IMR-90 (cell line): ENCODE data around the gene SNAP23. TPM values are rescaled to one million over a fixed set of nuclear protein-coding genes. Genes with fewer than 3 reads are reported as not detected.

Experiments used
- ATAC-seq: fragments of 200-7000 bp; cut with Tn5 transposase; 2 replicates; pipeline ENCODE4 v1.9.1; 2020; ENCODE audit warnings: low read depth, mild to moderate bottlenecking, moderate library complexity
- BruUV-seq: library from RNA; stranded (reverse); fragments of 400-500 nt; replicated peaks from 2 replicates; lab custom pipeline; 2021; lab: Mats Ljungman, UMichigan
- CTCF ChIA-PET: fragments of 300-600 bp; formaldehyde crosslinking; extraction: SDS; loops from one replicate; lab custom pipeline; 2021; ENCODE audit warnings: antibody characterized with exemption; lab: Yijun Ruan, JAX
- POLR2A ChIA-PET: fragments of 300-600 bp; sonication (Branson Sonifier 250); formaldehyde crosslinking; loops from one replicate; lab custom pipeline; 2022; ENCODE audit warnings: antibody characterized with exemption; ENCODE audit not compliant: unreplicated experiment; lab: Charles Lee
- DNase-seq: peaks from one replicate; pipeline ENCODE4 v3.0.0; 2013
- H2AFZ ChIP-seq: replicated peaks from 2 replicates; pipeline ENCODE3; 2013; ENCODE audit warnings: low read length, mild to moderate bottlenecking; ENCODE audit not compliant: poor library complexity
- H2AK5ac ChIP-seq: 2 replicates; pipeline ENCODE4 v1.6.1; 2013; ENCODE audit warnings: low read depth, low read length, inconsistent platforms
- H2AK9ac ChIP-seq: replicated peaks from 2 replicates; pipeline ENCODE3; 2013; ENCODE audit warnings: mild to moderate bottlenecking, low read depth, low read length, moderate library complexity; ENCODE audit not compliant: poor library complexity
- H2BK120ac ChIP-seq: 2 replicates; pipeline ENCODE4 v1.6.1; 2013; ENCODE audit warnings: low read depth, low read length, inconsistent platforms
- H2BK15ac ChIP-seq: 3 replicates; pipeline ENCODE4 v1.6.1; 2013; ENCODE audit warnings: low read depth, low read length, inconsistent platforms
- H2BK20ac ChIP-seq: 2 replicates; pipeline ENCODE4 v1.6.1; 2013; ENCODE audit warnings: low read depth, mild to moderate bottlenecking, inconsistent platforms, low read length, moderate library complexity
- H2BK5ac ChIP-seq: 2 replicates; pipeline ENCODE4 v1.6.1; 2013; ENCODE audit warnings: mild to moderate bottlenecking, low read depth, low read length, inconsistent platforms; ENCODE audit not compliant: poor library complexity, severe bottlenecking
- H3K14ac ChIP-seq: replicated peaks from 2 replicates; pipeline ENCODE4 v1.6.1; 2013; ENCODE audit warnings: low read depth, low read length, inconsistent platforms
- H3K18ac ChIP-seq: 2 replicates; pipeline ENCODE4 v1.6.1; 2013; ENCODE audit warnings: low read depth, low read length, control low read depth
- H3K23ac ChIP-seq: 2 replicates; pipeline ENCODE4 v1.6.1; 2013; ENCODE audit warnings: low read depth, low read length, inconsistent platforms
- H3K27ac ChIP-seq: 2 replicates; pipeline ENCODE4 v1.5.1; 2013; ENCODE audit warnings: mild to moderate bottlenecking, control low read depth, low read length; ENCODE audit not compliant: insufficient read depth
- H3K27me3 ChIP-seq: 2 replicates; pipeline ENCODE4 v1.6.1; 2013; ENCODE audit warnings: low read length; ENCODE audit not compliant: control insufficient read depth, insufficient read depth
- H3K36me3 ChIP-seq: 2 replicates; pipeline ENCODE4 v1.6.1; 2013; ENCODE audit warnings: low read length, mixed read lengths; ENCODE audit not compliant: control insufficient read depth, insufficient read depth
- H3K4ac ChIP-seq: 2 replicates; pipeline ENCODE4 v1.6.1; 2013; ENCODE audit warnings: low read depth, low read length, inconsistent platforms
- H3K4me1 ChIP-seq: 2 replicates; pipeline ENCODE4 v1.6.1; 2013; ENCODE audit warnings: low read length, mixed read lengths; ENCODE audit not compliant: control insufficient read depth, insufficient read depth
- H3K4me2 ChIP-seq: 2 replicates; pipeline ENCODE4 v1.6.1; 2013; ENCODE audit warnings: low read depth, mild to moderate bottlenecking, control low read depth, low read length, moderate library complexity
- H3K4me3 ChIP-seq: 2 replicates; pipeline ENCODE4 v1.5.1; 2013; ENCODE audit warnings: low read depth, mild to moderate bottlenecking, control low read depth, low read length, moderate library complexity; ENCODE audit not compliant: insufficient read depth
- H3K56ac ChIP-seq: 2 replicates; pipeline ENCODE4 v1.6.1; 2013; ENCODE audit warnings: low read length, inconsistent platforms; ENCODE audit not compliant: insufficient read depth; ENCODE audit errors: extremely low read depth
- H3K79me1 ChIP-seq, 2 experiments: 2 replicates each; pipeline ENCODE4 v1.6.1; 2013; ENCODE audit warnings: low read length in 2 of 2, inconsistent platforms in 1 of 2, low read depth in 1 of 2
- H3K9ac ChIP-seq: 2 replicates; pipeline ENCODE4 v1.6.1; 2013; ENCODE audit warnings: low read depth, low read length, control low read depth
- H3K9me1 ChIP-seq: 2 replicates; pipeline ENCODE4 v1.6.1; 2013; ENCODE audit warnings: low read length, inconsistent platforms; ENCODE audit not compliant: insufficient read depth
- H3K9me3 ChIP-seq: 2 replicates; pipeline ENCODE4 v1.6.1; 2013; ENCODE audit warnings: low read length; ENCODE audit not compliant: control insufficient read depth, insufficient read depth
- H4K20me1 ChIP-seq: 2 replicates; pipeline ENCODE4 v1.6.1; 2013; ENCODE audit warnings: low read length, inconsistent platforms; ENCODE audit not compliant: insufficient read depth
- H4K5ac ChIP-seq: 2 replicates; pipeline ENCODE4 v1.6.1; 2013; ENCODE audit warnings: mild to moderate bottlenecking, low read depth, low read length, control low read depth
- H4K8ac ChIP-seq, 2 experiments: 2 replicates each; pipeline ENCODE4 v1.6.1; 2013; ENCODE audit warnings: low read depth in 2 of 2, low read length in 2 of 2, control low read depth in 1 of 2, inconsistent platforms in 1 of 2
- H4K91ac ChIP-seq: 2 replicates; pipeline ENCODE4 v1.6.1; 2013; ENCODE audit warnings: low read depth, low read length, inconsistent platforms; ENCODE audit not compliant: insufficient read depth
- BHLHE40 ChIP-seq: fragments of 150-350 bp; IDR thresholded peaks from 2 replicates; pipeline ENCODE4 v1.6.1; 2016; ENCODE audit warnings: mild to moderate bottlenecking, low read depth, low read length
- CEBPB ChIP-seq: IDR thresholded peaks from 2 replicates; pipeline ENCODE4 v1.6.1; 2012; ENCODE audit warnings: low read depth, low read length, improper control_type of control experiment
- CTCF ChIP-seq: conservative IDR thresholded peaks from 2 replicates; pipeline ENCODE4 v1.5.1; 2012; ENCODE audit warnings: mild to moderate bottlenecking, low read depth, low read length, improper control_type of control experiment
- ELK1 ChIP-seq: fragments of 150-350 bp; IDR thresholded peaks from 2 replicates; pipeline ENCODE4 v1.6.1; 2016; ENCODE audit warnings: low read depth, mild to moderate bottlenecking, low read length, moderate library complexity, borderline replicate concordance
- MAFK ChIP-seq: IDR thresholded peaks from 2 replicates; pipeline ENCODE4 v1.6.1; 2012; ENCODE audit warnings: low read depth, low read length, improper control_type of control experiment
- MAZ ChIP-seq: IDR thresholded peaks from 2 replicates; pipeline ENCODE4 v1.6.1; 2012; ENCODE audit warnings: low read depth, mild to moderate bottlenecking, low read length, improper control_type of control experiment, moderate library complexity, borderline replicate concordance
- MXI1 ChIP-seq: IDR thresholded peaks from 2 replicates; pipeline ENCODE4 v1.6.1; 2012; ENCODE audit warnings: low read depth, mild to moderate bottlenecking, low read length, moderate library complexity, borderline replicate concordance
- POLR2A ChIP-seq: IDR thresholded peaks from 2 replicates; pipeline ENCODE4 v1.6.1; 2012; ENCODE audit warnings: mild to moderate bottlenecking, low read depth, low read length
- RAD21 ChIP-seq: IDR thresholded peaks from 2 replicates; pipeline ENCODE4 v1.6.1; 2012; ENCODE audit warnings: low read length, improper control_type of control experiment
- RFX5 ChIP-seq: IDR thresholded peaks from 2 replicates; pipeline ENCODE4 v1.8.0; 2012; ENCODE audit warnings: low read depth, mild to moderate bottlenecking, low read length, moderate library complexity
- USF2 ChIP-seq: fragments of 150-350 bp; IDR thresholded peaks from 2 replicates; pipeline ENCODE4 v1.6.1; 2017; ENCODE audit warnings: mild to moderate bottlenecking, antibody characterized with exemption, low read length, low read depth
- WGBS, 2 experiments: methylation state at CpG; one replicate each; pipeline versions ENCODE4 v1.1.5 to v1.1.7; 2013; ENCODE audit warnings: missing lambda C conversion rate in 2 of 2; ENCODE audit not compliant: insufficient read length in 1 of 2; ENCODE audit errors: extremely low coverage in 2 of 2; 5-methylcytosine and 5-hydroxymethylcytosine counted together
- dilution Hi-C: fragments of 300-500 bp; cut with HindIII; formaldehyde crosslinking; loops from one replicate; pipeline ENCODE4 v1.14.3; 2018; ENCODE audit warnings: low sequenced_read_pairs; ENCODE audit not compliant: unreplicated experiment
- in situ Hi-C: fragments of 300-500 bp; cut with MboI; formaldehyde crosslinking; loops from 3 replicates; pipeline ENCODE4 v1.14.3; 2019; ENCODE audit warnings: low sequenced_read_pairs, inconsistent platforms, mixed read lengths
- intact Hi-C: fragments of 100-400 bp; cut with micrococcal nuclease; formaldehyde crosslinking; loops from 2 replicates; pipeline ENCODE4 v1.10.0; 2022
- polyA plus RNA-seq, 3 experiments: library from polyadenylated mRNA; depleted of rRNA; stranded (reverse); fragments of >200 nt; gene quantifications; 2 replicates each; pipeline ENCODE4 v1.2.3, GENCODE V29; 2012; ENCODE audit warnings: low replicate concordance in 1 of 3
- total RNA-seq: library from RNA; depleted of rRNA; stranded (reverse); fragments of >200 nt; gene quantifications from 2 replicates; pipeline ENCODE4 v1.2.3, GENCODE V29; 2012

The SNAP23 gene
- total and polyA plus RNA-seq, 2 of the 4 experiments (the other 2 are of a cell fraction): 36.0 to 45.5 TPM

- no peak overlapping the region for H4K91ac ChIP-seq
- 0 out of 2 replicates have a peak overlapping the region, but pooled peaks have one; percentile 44 for H3K9ac ChIP-seq
- peaks cover 2% of the 10 kb centered on the region; the same call in 1 of the 2 replicates for H3K36me3 ChIP-seq
- ATAC-seq (no peak), DNase-seq (no peak)
- TF ChIP-seq BHLHE40 (no peak), CTCF (no peak), MXI1 (no peak), MAZ (no peak), RFX5 (no peak), CEBPB (no peak), ELK1 (no peak), USF2 (no peak), RAD21 (no peak), MAFK (no peak), POLR2A (no peak)
- peaks cover 21 to 61% of the 10 kb centered on the region in 2 experiments for H3K79me1 ChIP-seq
- H3K27me3 ChIP-seq: no peaks in the 10 kb centered on the region
- 0 out of 2 replicates have a peak, but pooled peaks cover 3% of the 10 kb centered on the region for H3K9me1 ChIP-seq
- H4K8ac ChIP-seq: peak overlapping the region in 1 of 2 experiments; percentile 59; a peak in 2 of 4 replicates
- H3K4me3 ChIP-seq: peak overlapping the region; percentile 85; the same call in 1 of the 2 replicates
- CTCF ChIA-PET: interaction anchor here (0.6 to 1.1 kb wide), 3 partner anchors 25 to 266 kb away, joined by 3 to 4 read pairs (median 4); no protein-coding TSS in a partner anchor
- WGBS, 2 experiments: 58% methylated on average over 2 of the region's 12 CpGs; no CpG with 5 or more reads in 1 of the 2 experiments
- H2BK5ac ChIP-seq: no peak overlapping the region
- H2BK120ac ChIP-seq: no peak overlapping the region
- H3K14ac ChIP-seq: no peak overlapping the region
- no peak overlapping the region for H2AFZ ChIP-seq
- BruUV-seq: no TSS peak
- H4K20me1 ChIP-seq: 0 out of 2 replicates have a peak, but pooled peaks cover 4% of the 10 kb centered on the region
- peak overlapping the region; percentile 73 for H3K4me2 ChIP-seq
- H3K4me1 ChIP-seq: peaks cover 6% of the 10 kb centered on the region
- in situ Hi-C loops (no loop called here), intact Hi-C loops (no loop called here), dilution Hi-C loops (no loop called here)
- peak overlapping the region; percentile 14 for H3K23ac ChIP-seq
- peak overlapping the region; percentile 61 for H2AK5ac ChIP-seq
- no peak overlapping the region for H2BK15ac ChIP-seq
- peak overlapping the region; percentile 44; the same call in 1 of the 2 replicates for H3K4ac ChIP-seq
- H3K27ac ChIP-seq: no peak overlapping the region
- H3K56ac ChIP-seq: no peak overlapping the region
- H2BK20ac ChIP-seq: no peak overlapping the region
- H3K9me3 ChIP-seq: no peaks in the 10 kb centered on the region
- POLR2A ChIA-PET: interaction anchor here (0.6 kb wide), 1 partner anchor 710 kb away, joined by 3 read pairs; no protein-coding TSS in a partner anchor
- no peak overlapping the region for H4K5ac ChIP-seq
- no peak overlapping the region for H2AK9ac ChIP-seq
- H3K18ac ChIP-seq: no peak overlapping the region
Observed at GRCh38 chr15:42549741-42550392, 54.4 kb downstream of the SNAP23 start.
